ENCODE data around the gene HBP1.
"Not testable (repeated sequence)": the region's sequence is repeated elsewhere in the genome, so short reads cannot be mapped to it uniquely, and the experiment has no call there.

Gene HBP1

DNA sequence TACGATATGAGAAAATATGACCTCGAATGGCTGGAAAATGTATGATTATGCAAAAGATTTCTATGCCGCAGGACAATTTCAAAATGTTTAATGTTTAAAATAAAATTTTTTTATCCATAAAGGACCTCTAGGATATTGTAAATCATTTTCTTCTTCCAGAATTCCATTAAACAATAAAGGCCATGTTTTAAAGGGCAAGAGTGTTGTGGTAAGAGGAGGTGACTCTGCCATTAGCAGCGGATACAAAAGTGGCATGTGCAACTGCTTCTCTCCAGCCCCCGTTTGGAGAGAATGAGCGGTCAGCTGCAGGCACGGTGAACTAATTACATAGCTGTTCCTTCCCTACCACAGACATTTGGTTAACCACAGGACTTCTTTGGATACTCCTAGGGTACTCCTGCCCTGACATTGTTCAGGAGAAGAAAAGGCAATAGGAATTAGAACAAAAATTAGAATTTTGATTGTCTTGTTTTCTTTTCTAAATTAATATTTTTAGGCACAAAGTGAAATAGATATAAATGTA is 63.8 kb downstream of the HBP1 start:
- DNase-seq: no peak

GRCh38 chr7:107233174-107233573 is 64.4 kb downstream of the HBP1 start:
- DNase-seq: no peak

DNA sequence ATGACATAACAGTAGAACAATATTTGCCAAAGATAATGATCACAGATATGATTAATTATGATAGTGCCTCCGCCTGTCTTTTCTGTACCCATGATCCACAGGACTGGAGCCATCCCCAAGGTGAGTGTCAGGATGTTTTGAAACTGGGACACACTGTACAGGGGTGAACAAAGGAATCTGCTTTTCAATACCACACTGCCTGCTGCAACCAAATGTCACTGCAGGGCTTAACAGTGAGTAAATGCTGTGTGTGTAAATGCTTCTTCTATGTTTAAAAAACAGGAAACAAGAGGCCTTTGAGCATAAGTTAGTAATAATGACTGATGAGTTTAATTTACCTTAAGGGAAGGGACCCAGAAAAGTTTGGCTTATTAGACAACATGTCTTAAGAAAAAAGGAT is 65.2 kb downstream of the HBP1 start:
- no peak for DNase-seq

DNA sequence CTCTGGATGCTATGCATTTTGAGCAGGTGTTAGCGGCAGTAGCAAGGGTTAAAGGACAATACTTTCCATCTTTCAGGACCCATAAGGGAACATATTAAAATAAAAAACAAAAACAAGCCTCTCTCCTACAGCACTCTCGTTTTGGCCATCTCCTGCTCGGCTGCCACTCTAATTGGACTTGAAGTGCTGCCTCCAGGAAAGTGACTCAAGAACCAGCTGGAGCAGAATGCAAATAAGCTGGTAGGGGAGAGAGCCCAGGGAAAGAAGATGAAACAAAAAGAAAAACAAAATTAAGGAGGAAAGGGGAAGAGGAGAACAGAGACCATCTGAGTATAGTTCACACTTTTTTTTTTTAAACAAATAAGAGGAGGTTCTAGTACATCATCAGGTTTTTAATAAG is 65.6 kb downstream of the HBP1 start:
- DNase-seq: peak; percentile 57

- DNase-seq: no peak
Measured at GRCh38 chr7:107236862-107237261, 68.1 kb downstream of the HBP1 start.

DNA sequence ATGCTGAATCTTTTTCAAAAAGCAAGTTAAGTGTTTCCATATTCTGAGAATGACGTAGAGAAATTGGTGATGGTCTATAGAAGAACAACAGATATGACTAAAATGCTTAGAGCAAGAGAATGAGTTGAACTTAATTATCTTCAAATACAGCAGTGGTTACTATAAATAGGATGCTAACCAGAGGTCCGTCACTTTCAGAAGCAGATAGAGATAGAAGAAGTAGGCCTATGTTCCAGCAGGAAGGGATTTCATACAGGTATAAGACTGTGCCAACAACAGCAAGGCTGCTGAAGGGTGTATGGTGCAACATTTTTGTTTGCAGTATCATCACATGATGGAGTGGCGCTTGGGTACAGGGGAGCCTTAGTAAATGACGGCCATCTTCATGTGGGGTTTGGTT is 68.6 kb downstream of the HBP1 start:
- DNase-seq: no peak

DNA sequence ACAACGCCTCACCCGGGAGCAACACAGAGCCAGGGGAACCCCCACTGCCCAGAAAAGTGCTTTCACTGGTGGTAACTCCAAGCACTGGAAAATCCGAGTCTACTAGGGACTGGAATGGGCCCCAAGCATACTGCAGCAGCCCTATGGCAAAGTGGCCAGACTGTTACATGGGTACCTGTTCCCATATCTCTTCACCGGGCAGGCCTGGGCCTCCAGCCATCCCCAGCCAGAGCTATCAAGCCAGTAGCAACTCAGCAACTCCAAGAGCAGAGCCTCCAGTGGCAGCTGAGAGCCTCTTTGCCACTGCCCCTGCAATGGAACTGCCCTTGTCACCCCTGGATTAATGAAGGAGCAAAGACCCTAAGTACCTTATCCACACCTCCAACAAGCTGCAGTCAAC is 73.5 kb downstream of the HBP1 start:
- no peak for DNase-seq

- DNase-seq: no peak
Measured at GRCh38 chr7:107244613-107245012, 75.8 kb downstream of the HBP1 start.

GRCh38 chr7:107246836-107247235 is 78.0 kb downstream of the HBP1 start:
- DNase-seq: not testable (repeated sequence)

- DNase-seq: no peak
Measured at GRCh38 chr7:107248551-107249316, 79.9 kb downstream of the HBP1 start.

GRCh38 chr7:107251963-107252362 is 83.2 kb downstream of the HBP1 start:
- DNase-seq: no peak

Measured in DMS79 (cell line).